HCT116 (cell line): ENCODE data around the gene PRPS1. TPM values are rescaled to one million over a fixed set of nuclear protein-coding genes. Genes with fewer than 3 reads are reported as not detected.

Experiments used
- ATAC-seq: fragments of 200-7000 bp; cut with Tn5 transposase; 2 replicates; pipeline ENCODE4 v1.9.1; 2020; ENCODE audit warnings: mild to moderate bottlenecking, moderate library complexity
- BruUV-seq: library from RNA; stranded (reverse); fragments of 400-500 nt; replicated peaks from 2 replicates; lab custom pipeline; 2021; lab: Mats Ljungman, UMichigan
- CTCF ChIA-PET: fragments of 300-600 bp; sonication (Branson Sonifier 250); formaldehyde crosslinking; loops from one replicate; lab custom pipeline; 2021; ENCODE audit warnings: antibody characterized with exemption; lab: Charles Lee
- POLR2A ChIA-PET: fragments of 300-600, 350-600 bp; sonication (Branson Sonifier 250); formaldehyde crosslinking; loops from one replicate; lab custom pipeline; 2021; ENCODE audit warnings: antibody characterized with exemption; lab: Charles Lee
- RAD21 ChIA-PET, 2 experiments: fragments of 300-600 bp; sonication (Branson Sonifier 250); formaldehyde crosslinking; loops; one replicate each; lab custom pipeline; 2023; ENCODE audit warnings: low total read pairs in 2 of 2; ENCODE audit not compliant: uncharacterized antibody in 2 of 2, unreplicated experiment in 2 of 2, low non-redundant PET in 1 of 2; lab: Charles Lee
- DNase-seq: peaks from one replicate; pipeline ENCODE4 v3.0.0-alpha.2; 2010; ENCODE audit warnings: low read depth, low spot score
- H2AFZ ChIP-seq: fragments of 200-600 bp; shearing (Covaris generic), sonication (generic); 2 replicates; pipeline ENCODE4 v1.6.1; 2017; ENCODE audit warnings: low read depth, mixed run types, mixed read lengths, antibody characterized with exemption, low read length; ENCODE audit not compliant: poor library complexity, severe bottlenecking
- H3K27ac ChIP-seq: 2 replicates; pipeline ENCODE4 v1.5.1; 2012; ENCODE audit warnings: low read depth, low read length
- H3K27me3 ChIP-seq: fragments of 200-600 bp; sonication (generic); 2 replicates; pipeline ENCODE4 v1.6.1; 2016; ENCODE audit warnings: mixed run types, low read length, mixed read lengths; ENCODE audit not compliant: insufficient read depth
- H3K36me3 ChIP-seq, 2 experiments: fragments of 200-500 bp in 1 of 2; fragments of 200-600 bp in 1 of 2; sonication (Bioruptor generic) in 1 of 2; sonication (generic) in 1 of 2; 2 replicates each; pipeline versions ENCODE4 v1.5.1 to v1.6.1; 2014 to 2016; ENCODE audit warnings: low read length in 2 of 2, inconsistent platforms in 1 of 2, mixed read lengths in 1 of 2, mixed run types in 1 of 2; ENCODE audit not compliant: insufficient read depth in 2 of 2, control insufficient read depth in 1 of 2
- H3K4me1 ChIP-seq, 2 experiments: fragments of 200-600 bp in 1 of 2; sonication (generic) in 1 of 2; 2 replicates each; pipeline versions ENCODE4 v1.5.1 to v1.6.1; 2012 to 2017; ENCODE audit warnings: low read length in 2 of 2, inconsistent platforms in 1 of 2, mild to moderate bottlenecking in 1 of 2, mixed read lengths in 1 of 2, mixed run types in 1 of 2, moderate library complexity in 1 of 2; ENCODE audit not compliant: insufficient read depth in 2 of 2, control insufficient read depth in 1 of 2
- H3K4me2 ChIP-seq: fragments of 200-600 bp; sonication (generic); 2 replicates; pipeline ENCODE4 v1.6.1; 2017; ENCODE audit warnings: mixed run types, low read length, mixed read lengths
- H3K4me3 ChIP-seq, 2 experiments: fragments of 200-600 bp in 1 of 2; sonication (generic) in 1 of 2; replicated peaks in 1 of 2; 2 replicates each; pipeline ENCODE4 v1.5.1; 2011 to 2016; ENCODE audit warnings: low read length in 2 of 2, control low read depth in 1 of 2, low read depth in 1 of 2, mild to moderate bottlenecking in 1 of 2, mixed read lengths in 1 of 2, mixed run types in 1 of 2
- H3K79me2 ChIP-seq: fragments of 200-600 bp; sonication (generic); 2 replicates; pipeline ENCODE4 v1.6.1; 2017; ENCODE audit warnings: mild to moderate bottlenecking, mixed run types, low read length, moderate library complexity, mixed read lengths; ENCODE audit not compliant: insufficient read depth
- H3K9ac ChIP-seq: fragments of 200-600 bp; sonication (generic); 2 replicates; pipeline ENCODE4 v1.6.1; 2016; ENCODE audit warnings: low read length, mixed read lengths
- H3K9me2 ChIP-seq: fragments of 200-600 bp; sonication (generic), shearing (Covaris generic); 2 replicates; pipeline ENCODE4 v1.6.1; 2017; ENCODE audit warnings: mixed run types, mild to moderate bottlenecking, moderate library complexity; ENCODE audit not compliant: insufficient read depth
- H3K9me3 ChIP-seq, 2 experiments: fragments of 200-500 bp in 1 of 2; fragments of 200-600 bp in 1 of 2; sonication (Bioruptor generic) in 1 of 2; sonication (generic) in 1 of 2; 2 replicates each; pipeline ENCODE4 v1.6.1; 2014 to 2017; ENCODE audit warnings: low read length in 2 of 2, mixed read lengths in 2 of 2, inconsistent platforms in 1 of 2, low read depth in 1 of 2, mild to moderate bottlenecking in 1 of 2, mixed run types in 1 of 2, moderate library complexity in 1 of 2; ENCODE audit not compliant: control insufficient read depth in 1 of 2, insufficient read depth in 1 of 2
- H4K20me1 ChIP-seq: fragments of 200-600 bp; sonication (generic), shearing (Covaris generic); 2 replicates; pipeline ENCODE4 v1.6.1; 2017; ENCODE audit warnings: mixed run types, mild to moderate bottlenecking, moderate library complexity; ENCODE audit not compliant: insufficient read depth
- ATF3 ChIP-seq: IDR thresholded peaks from 2 replicates; pipeline ENCODE4 v1.6.1; 2012
- CEBPB ChIP-seq: IDR thresholded peaks from 2 replicates; pipeline ENCODE4 v1.6.1; 2012; ENCODE audit warnings: low read depth
- ELF1 ChIP-seq: IDR thresholded peaks from 2 replicates; pipeline ENCODE4 v1.6.1; 2012; ENCODE audit warnings: low read depth, borderline replicate concordance
- EZH2 ChIP-seq: fragments of 200-600 bp; sonication (generic); IDR thresholded peaks from 2 replicates; pipeline ENCODE4 v1.6.1; 2017; ENCODE audit warnings: antibody characterized with exemption, mixed run types
- EZH2phosphoT487 ChIP-seq: fragments of 200-600 bp; IDR thresholded peaks from 2 replicates; pipeline ENCODE4 v1.6.1; 2018; ENCODE audit warnings: antibody characterized with exemption, borderline replicate concordance
- FOSL1 ChIP-seq: IDR thresholded peaks from 2 replicates; pipeline ENCODE4 v1.6.1; 2012; ENCODE audit warnings: low read depth
- RAD21 ChIP-seq: IDR thresholded peaks from 2 replicates; pipeline ENCODE4 v1.6.1; 2012; ENCODE audit warnings: low read depth, mild to moderate bottlenecking
- REST ChIP-seq: IDR thresholded peaks from 2 replicates; pipeline ENCODE4 v1.6.1; 2012; ENCODE audit warnings: low read depth
- SRF ChIP-seq: IDR thresholded peaks from 2 replicates; pipeline ENCODE4 v1.6.1; 2012; ENCODE audit warnings: low read depth
- TCF7L2 ChIP-seq: IDR thresholded peaks from 2 replicates; pipeline ENCODE4 v1.7.0; 2011; ENCODE audit warnings: borderline replicate concordance, inconsistent platforms; ENCODE audit not compliant: insufficient read depth, insufficient read length; ENCODE audit errors: extremely low read depth
- ZNF274 ChIP-seq: fragments of 200-500 bp; sonication (Bioruptor generic); IDR thresholded peaks from 2 replicates; pipeline ENCODE4 v1.6.1; 2014; ENCODE audit warnings: mild to moderate bottlenecking, low read depth, low read length, inconsistent platforms
- intact Hi-C: fragments of 100-400 bp; cut with micrococcal nuclease; formaldehyde crosslinking; loops from 2 replicates; pipeline ENCODE4 v1.10.0; 2022
- total RNA-seq: library from RNA; stranded (reverse); gene quantifications from one replicate; pipeline ENCODE4 v1.2.1, GENCODE V29; 2021; ENCODE audit not compliant: unreplicated experiment

Gene PRPS1
- total RNA-seq, 1 experiment from 2014 or later, result 62.6 TPM

- CTCF ChIA-PET, result interaction anchor here (0.9 to 1.2 kb wide), 3 partner anchors 18 to 123 kb away, joined by 3 to 8 read pairs (median 4); partner anchors contain the start of gene NCBP2L
- no TSS peak for BruUV-seq
- no peaks in the 10 kb centered on the region for H3K27me3 ChIP-seq
- H3K9me2 ChIP-seq, result no peaks in the 10 kb centered on the region
- no peaks in the 10 kb centered on the region for H3K79me2 ChIP-seq
- H3K4me3 ChIP-seq, result no peak overlapping the region
- POLR2A ChIA-PET, result no interaction called here
- peaks cover 15% of the 10 kb centered on the region in 2 experiments for H3K4me1 ChIP-seq
- 0 out of 2 replicates have a peak overlapping the region, but pooled peaks have one; percentile 43 for H3K27ac ChIP-seq
- TF ChIP-seq EZH2phosphoT487, result no peak
- no peak for TF ChIP-seq RAD21
- TF ChIP-seq TCF7L2, result no peak
- no peak for TF ChIP-seq EZH2
- TF ChIP-seq ATF3, result no peak
- no peak for TF ChIP-seq REST
- no peak for TF ChIP-seq FOSL1
- no peak for TF ChIP-seq SRF
- no peak for TF ChIP-seq ELF1
- no peak for TF ChIP-seq ZNF274
- TF ChIP-seq CEBPB, result no peak
- no peak overlapping the region for H3K9ac ChIP-seq
- H3K36me3 ChIP-seq, result no peaks in the 10 kb centered on the region
- DNase-seq (no peak), ATAC-seq (no peak)
- intact Hi-C loops, result loop anchor here (10.0 kb wide), 1 partner anchor 320 kb away; no protein-coding TSS in a partner anchor
- RAD21 ChIA-PET, result no interaction called here
- peak overlapping the region; percentile 56 for H3K4me2 ChIP-seq
- H3K9me3 ChIP-seq, result no peaks in the 10 kb centered on the region
- H2AFZ ChIP-seq, result no peak overlapping the region
- no peaks in the 10 kb centered on the region for H4K20me1 ChIP-seq
These were observed 26.2 kb downstream of the PRPS1 start for GRCh38 chrX:107654566-107654871.
